IMR-90 (cell line): Measurements from ENCODE around the gene DNAJC2. TPM values are rescaled to one million over a fixed set of nuclear protein-coding genes. Genes with fewer than 3 reads are reported as not detected.
A peak's percentile ranks its signal among the peaks of the same experiment; 100 is the strongest.

Experiments used
- ATAC-seq: fragments of 200-7000 bp; cut with Tn5 transposase; 2 replicates; pipeline ENCODE4 v1.9.1; 2020; ENCODE audit warnings: low read depth, mild to moderate bottlenecking, moderate library complexity
- BruUV-seq: library from RNA; stranded (reverse); fragments of 400-500 nt; replicated peaks from 2 replicates; lab custom pipeline; 2021; lab: Mats Ljungman, UMichigan
- CTCF ChIA-PET: fragments of 300-600 bp; formaldehyde crosslinking; extraction: SDS; loops from one replicate; lab custom pipeline; 2021; ENCODE audit warnings: antibody characterized with exemption; lab: Yijun Ruan, JAX
- POLR2A ChIA-PET: fragments of 300-600 bp; sonication (Branson Sonifier 250); formaldehyde crosslinking; loops from one replicate; lab custom pipeline; 2022; ENCODE audit warnings: antibody characterized with exemption; ENCODE audit not compliant: unreplicated experiment; lab: Charles Lee
- DNase-seq: peaks from one replicate; pipeline ENCODE4 v3.0.0; 2013
- H2AFZ ChIP-seq: replicated peaks from 2 replicates; pipeline ENCODE3; 2013; ENCODE audit warnings: low read length, mild to moderate bottlenecking; ENCODE audit not compliant: poor library complexity
- H2AK5ac ChIP-seq: 2 replicates; pipeline ENCODE4 v1.6.1; 2013; ENCODE audit warnings: low read depth, low read length, inconsistent platforms
- H2AK9ac ChIP-seq: replicated peaks from 2 replicates; pipeline ENCODE3; 2013; ENCODE audit warnings: mild to moderate bottlenecking, low read depth, low read length, moderate library complexity; ENCODE audit not compliant: poor library complexity
- H2BK120ac ChIP-seq: 2 replicates; pipeline ENCODE4 v1.6.1; 2013; ENCODE audit warnings: low read depth, low read length, inconsistent platforms
- H2BK15ac ChIP-seq: 3 replicates; pipeline ENCODE4 v1.6.1; 2013; ENCODE audit warnings: low read depth, low read length, inconsistent platforms
- H2BK20ac ChIP-seq: 2 replicates; pipeline ENCODE4 v1.6.1; 2013; ENCODE audit warnings: low read depth, mild to moderate bottlenecking, inconsistent platforms, low read length, moderate library complexity
- H2BK5ac ChIP-seq: 2 replicates; pipeline ENCODE4 v1.6.1; 2013; ENCODE audit warnings: mild to moderate bottlenecking, low read depth, low read length, inconsistent platforms; ENCODE audit not compliant: poor library complexity, severe bottlenecking
- H3K14ac ChIP-seq: replicated peaks from 2 replicates; pipeline ENCODE4 v1.6.1; 2013; ENCODE audit warnings: low read depth, low read length, inconsistent platforms
- H3K18ac ChIP-seq: 2 replicates; pipeline ENCODE4 v1.6.1; 2013; ENCODE audit warnings: low read depth, low read length, control low read depth
- H3K23ac ChIP-seq: 2 replicates; pipeline ENCODE4 v1.6.1; 2013; ENCODE audit warnings: low read depth, low read length, inconsistent platforms
- H3K27ac ChIP-seq: 2 replicates; pipeline ENCODE4 v1.5.1; 2013; ENCODE audit warnings: mild to moderate bottlenecking, control low read depth, low read length; ENCODE audit not compliant: insufficient read depth
- H3K27me3 ChIP-seq: 2 replicates; pipeline ENCODE4 v1.6.1; 2013; ENCODE audit warnings: low read length; ENCODE audit not compliant: control insufficient read depth, insufficient read depth
- H3K36me3 ChIP-seq: 2 replicates; pipeline ENCODE4 v1.6.1; 2013; ENCODE audit warnings: low read length, mixed read lengths; ENCODE audit not compliant: control insufficient read depth, insufficient read depth
- H3K4ac ChIP-seq: 2 replicates; pipeline ENCODE4 v1.6.1; 2013; ENCODE audit warnings: low read depth, low read length, inconsistent platforms
- H3K4me1 ChIP-seq: 2 replicates; pipeline ENCODE4 v1.6.1; 2013; ENCODE audit warnings: low read length, mixed read lengths; ENCODE audit not compliant: control insufficient read depth, insufficient read depth
- H3K4me2 ChIP-seq: 2 replicates; pipeline ENCODE4 v1.6.1; 2013; ENCODE audit warnings: low read depth, mild to moderate bottlenecking, control low read depth, low read length, moderate library complexity
- H3K4me3 ChIP-seq: 2 replicates; pipeline ENCODE4 v1.5.1; 2013; ENCODE audit warnings: low read depth, mild to moderate bottlenecking, control low read depth, low read length, moderate library complexity; ENCODE audit not compliant: insufficient read depth
- H3K56ac ChIP-seq: 2 replicates; pipeline ENCODE4 v1.6.1; 2013; ENCODE audit warnings: low read length, inconsistent platforms; ENCODE audit not compliant: insufficient read depth; ENCODE audit errors: extremely low read depth
- H3K79me1 ChIP-seq, 2 experiments: 2 replicates each; pipeline ENCODE4 v1.6.1; 2013; ENCODE audit warnings: low read length in 2 of 2, inconsistent platforms in 1 of 2, low read depth in 1 of 2
- H3K9ac ChIP-seq: 2 replicates; pipeline ENCODE4 v1.6.1; 2013; ENCODE audit warnings: low read depth, low read length, control low read depth
- H3K9me1 ChIP-seq: 2 replicates; pipeline ENCODE4 v1.6.1; 2013; ENCODE audit warnings: low read length, inconsistent platforms; ENCODE audit not compliant: insufficient read depth
- H3K9me3 ChIP-seq: 2 replicates; pipeline ENCODE4 v1.6.1; 2013; ENCODE audit warnings: low read length; ENCODE audit not compliant: control insufficient read depth, insufficient read depth
- H4K20me1 ChIP-seq: 2 replicates; pipeline ENCODE4 v1.6.1; 2013; ENCODE audit warnings: low read length, inconsistent platforms; ENCODE audit not compliant: insufficient read depth
- H4K5ac ChIP-seq: 2 replicates; pipeline ENCODE4 v1.6.1; 2013; ENCODE audit warnings: mild to moderate bottlenecking, low read depth, low read length, control low read depth
- H4K8ac ChIP-seq, 2 experiments: 2 replicates each; pipeline ENCODE4 v1.6.1; 2013; ENCODE audit warnings: low read depth in 2 of 2, low read length in 2 of 2, control low read depth in 1 of 2, inconsistent platforms in 1 of 2
- H4K91ac ChIP-seq: 2 replicates; pipeline ENCODE4 v1.6.1; 2013; ENCODE audit warnings: low read depth, low read length, inconsistent platforms; ENCODE audit not compliant: insufficient read depth
- BHLHE40 ChIP-seq: fragments of 150-350 bp; IDR thresholded peaks from 2 replicates; pipeline ENCODE4 v1.6.1; 2016; ENCODE audit warnings: mild to moderate bottlenecking, low read depth, low read length
- CHD1 ChIP-seq: IDR thresholded peaks from 2 replicates; pipeline ENCODE4 v1.6.1; 2012; ENCODE audit warnings: low read depth, low read length, improper control_type of control experiment
- ELK1 ChIP-seq: fragments of 150-350 bp; IDR thresholded peaks from 2 replicates; pipeline ENCODE4 v1.6.1; 2016; ENCODE audit warnings: low read depth, mild to moderate bottlenecking, low read length, moderate library complexity, borderline replicate concordance
- MAFK ChIP-seq: IDR thresholded peaks from 2 replicates; pipeline ENCODE4 v1.6.1; 2012; ENCODE audit warnings: low read depth, low read length, improper control_type of control experiment
- NFE2L2 ChIP-seq: fragments of 150-350 bp; IDR thresholded peaks from 2 replicates; pipeline ENCODE4 v1.6.1; 2016; ENCODE audit warnings: low read depth, mild to moderate bottlenecking, low read length
- RAD21 ChIP-seq: IDR thresholded peaks from 2 replicates; pipeline ENCODE4 v1.6.1; 2012; ENCODE audit warnings: low read length, improper control_type of control experiment
- RFX5 ChIP-seq: IDR thresholded peaks from 2 replicates; pipeline ENCODE4 v1.8.0; 2012; ENCODE audit warnings: low read depth, mild to moderate bottlenecking, low read length, moderate library complexity
- SMC3 ChIP-seq: fragments of 150-350 bp; IDR thresholded peaks from 2 replicates; pipeline ENCODE4 v1.6.1; 2016; ENCODE audit warnings: low read depth, mild to moderate bottlenecking, antibody characterized with exemption, low read length, moderate library complexity
- USF2 ChIP-seq: fragments of 150-350 bp; IDR thresholded peaks from 2 replicates; pipeline ENCODE4 v1.6.1; 2017; ENCODE audit warnings: mild to moderate bottlenecking, antibody characterized with exemption, low read length, low read depth
- WGBS, 2 experiments: methylation state at CpG; one replicate each; pipeline versions ENCODE4 v1.1.5 to v1.1.7; 2013; ENCODE audit warnings: missing lambda C conversion rate in 2 of 2; ENCODE audit not compliant: insufficient read length in 1 of 2; ENCODE audit errors: extremely low coverage in 2 of 2; 5-methylcytosine and 5-hydroxymethylcytosine counted together
- dilution Hi-C: fragments of 300-500 bp; cut with HindIII; formaldehyde crosslinking; loops from one replicate; pipeline ENCODE4 v1.14.3; 2018; ENCODE audit warnings: low sequenced_read_pairs; ENCODE audit not compliant: unreplicated experiment
- in situ Hi-C: fragments of 300-500 bp; cut with MboI; formaldehyde crosslinking; loops from 3 replicates; pipeline ENCODE4 v1.14.3; 2019; ENCODE audit warnings: low sequenced_read_pairs, inconsistent platforms, mixed read lengths
- intact Hi-C: fragments of 100-400 bp; cut with micrococcal nuclease; formaldehyde crosslinking; loops from 2 replicates; pipeline ENCODE4 v1.10.0; 2022
- polyA plus RNA-seq, 3 experiments: library from polyadenylated mRNA; depleted of rRNA; stranded (reverse); fragments of >200 nt; gene quantifications; 2 replicates each; pipeline ENCODE4 v1.2.3, GENCODE V29; 2012; ENCODE audit warnings: low replicate concordance in 1 of 3
- total RNA-seq: library from RNA; depleted of rRNA; stranded (reverse); fragments of >200 nt; gene quantifications from 2 replicates; pipeline ENCODE4 v1.2.3, GENCODE V29; 2012

DNAJC2 gene
- total and polyA plus RNA-seq, 2 of the 4 experiments (the other 2 are of a cell fraction): 17.5 to 22.4 TPM

- no peak for TF ChIP-seq ELK1
- TF ChIP-seq SMC3: peak; percentile 52; the same call in 1 of the 2 replicates
Measured at GRCh38 chr7:103296901-103297836, 47.4 kb downstream of the DNAJC2 start, which contains the start of gene PMPCB (continued).

GRCh38 chr7:103293526-103293925 lies 51.0 kb downstream of the DNAJC2 start:
- CTCF ChIA-PET: interaction anchor here (1.2 kb wide), 1 partner anchor 91 kb away, joined by 3 read pairs; no protein-coding TSS in a partner anchor
- H3K4me3 ChIP-seq: no peak overlapping the region
- in situ Hi-C loops (no loop called here), dilution Hi-C loops (no loop called here), intact Hi-C loops (loop anchor here (10.0 kb wide), 1 partner anchor 179 kb away; no protein-coding TSS in a partner anchor)
- H4K8ac ChIP-seq: no peak overlapping the region
- POLR2A ChIA-PET: no interaction called here
- peaks cover 17% of the 10 kb centered on the region for H3K27me3 ChIP-seq
- WGBS, 2 experiments: no CpG with 5 or more reads among the region's 1 CpG
- no peak overlapping the region for H3K4me2 ChIP-seq
- H3K9me1 ChIP-seq: no peaks in the 10 kb centered on the region
- no peak overlapping the region for H2BK120ac ChIP-seq
- H3K18ac ChIP-seq: no peak overlapping the region
- no peak overlapping the region for H2BK15ac ChIP-seq
- H2AK9ac ChIP-seq: no peak overlapping the region
- no peak overlapping the region for H3K14ac ChIP-seq
- DNase-seq (no peak), ATAC-seq (no peak)
- no peak overlapping the region for H3K56ac ChIP-seq
- H3K4me1 ChIP-seq: peaks cover under 1% of the 10 kb centered on the region; the same call in 1 of the 2 replicates
- H3K79me1 ChIP-seq: peaks cover 2 to 12% of the 10 kb centered on the region in 2 experiments; a peak in 2 of 4 replicates
- H3K27ac ChIP-seq: no peak overlapping the region
- no peak overlapping the region for H2AFZ ChIP-seq
- no peaks in the 10 kb centered on the region for H3K36me3 ChIP-seq
- H2AK5ac ChIP-seq: no peak overlapping the region
- no peak overlapping the region for H3K9ac ChIP-seq
- H2BK5ac ChIP-seq: no peak overlapping the region
- no peaks in the 10 kb centered on the region for H4K20me1 ChIP-seq
- no peak overlapping the region for H4K5ac ChIP-seq
- H3K23ac ChIP-seq: no peak overlapping the region
- no peaks in the 10 kb centered on the region for H3K9me3 ChIP-seq
- no TSS peak for BruUV-seq
- no peak overlapping the region for H4K91ac ChIP-seq
- no peak overlapping the region for H2BK20ac ChIP-seq
- no peak overlapping the region for H3K4ac ChIP-seq
- TF ChIP-seq RAD21 (no peak), ELK1 (no peak), BHLHE40 (no peak), MAFK (no peak), RFX5 (no peak), CHD1 (no peak), SMC3 (no peak), USF2 (no peak), NFE2L2 (no peak)
